GM18520 (cell line): ENCODE results near the gene ASPSCR1.
"Not testable (repeated sequence)": the region's sequence is repeated elsewhere in the genome, so short reads cannot be mapped to it uniquely, and the experiment has no call there.

Source experiments
- ATAC-seq: cut with Tn5 transposase; IDR thresholded peaks from one replicate; pipeline ENCODE4 v1.9.1; 2021; ENCODE audit not compliant: unreplicated experiment

The ASPSCR1 gene

GRCh38 chr17:81978524-81979298 lies 1.3 kb downstream of the ASPSCR1 start:
- ATAC-seq, result no peak

GRCh38 chr17:81980122-81980521 lies 2.7 kb downstream of the ASPSCR1 start:
- ATAC-seq, result no peak

- ATAC-seq, result no peak
Measured at GRCh38 chr17:81980707-81981343, 3.4 kb downstream of the ASPSCR1 start.

- ATAC-seq, result not testable (repeated sequence)
Measured at GRCh38 chr17:81981511-81981910, 4.1 kb downstream of the ASPSCR1 start.

- ATAC-seq, result no peak
Measured at GRCh38 chr17:81983011-81983638, 5.7 kb downstream of the ASPSCR1 start.

- ATAC-seq, result no peak
Measured at GRCh38 chr17:81983639-81984373, 6.4 kb downstream of the ASPSCR1 start.

- ATAC-seq, result no peak
Measured at GRCh38 chr17:81984773-81985410, 7.5 kb downstream of the ASPSCR1 start.

GRCh38 chr17:81986606-81987005 lies 9.2 kb downstream of the ASPSCR1 start:
- ATAC-seq, result no peak

- no peak for ATAC-seq
Measured at GRCh38 chr17:81987161-81987770, 9.8 kb downstream of the ASPSCR1 start.

GRCh38 chr17:81990836-81991683 lies 13.6 kb downstream of the ASPSCR1 start:
- no peak for ATAC-seq

- ATAC-seq, result no peak
Measured at GRCh38 chr17:81991684-81992305, 14.4 kb downstream of the ASPSCR1 start.

- no peak for ATAC-seq
Measured at GRCh38 chr17:81992306-81993102, 15.1 kb downstream of the ASPSCR1 start.

GRCh38 chr17:81993729-81994592 lies 16.5 kb downstream of the ASPSCR1 start:
- ATAC-seq, result no peak

- ATAC-seq, result no peak
Measured at GRCh38 chr17:81994593-81995462, 17.4 kb downstream of the ASPSCR1 start.

- no peak for ATAC-seq
Measured at GRCh38 chr17:81995463-81996231, 18.2 kb downstream of the ASPSCR1 start.
